Measurements from ENCODE around the gene ATG9B. TPM values are rescaled to one million over a fixed set of nuclear protein-coding genes. Genes with fewer than 3 reads are reported as not detected.

Gene ATG9B
- total and polyA plus RNA-seq, 2 of the 13 experiments (the other 11 are each of a cell fraction or from before 2014, with no cell fraction given): 0.24 TPM; not detected in 1

- CTCF ChIA-PET (ENCODE audit: low intra/inter-chr PET ratio, low total read pairs): interaction anchor here (1.1 to 1.8 kb wide), 3 partner anchors 23 to 88 kb away, joined by 3 to 13 read pairs (median 3); no protein-coding TSS in a partner anchor
- POLR2A ChIA-PET: no interaction called here
- 0 out of 2 replicates have a peak, but pooled peaks cover 5% of the 10 kb centered on the region for H4K20me1 ChIP-seq (ENCODE audit: insufficient read depth, low read length)
- BruUV-seq (replicated peaks): no TSS peak
- H3K79me2 ChIP-seq (ENCODE audit: insufficient read depth, low read length): no peaks in the 10 kb centered on the region
- no peaks in the 10 kb centered on the region for H3K9me3 ChIP-seq (ENCODE audit: low read length)
- no peak overlapping the region for H2AFZ ChIP-seq (ENCODE audit: low read length)
- intact Hi-C loops (cut with micrococcal nuclease; ENCODE audit: unreplicated experiment): loop anchor here (1.0 to 2.0 kb wide), 2 partner anchors 23 to 207 kb away; no protein-coding TSS in a partner anchor
- no peaks in the 10 kb centered on the region for H3K36me3 ChIP-seq (replicated peaks in 1 of 2; ENCODE audit: control insufficient read depth in 1 of 2, insufficient read depth in 2 of 2, low read length in 2 of 2)
- peaks cover 0 to 43% of the 10 kb centered on the region in 2 experiments; a peak in 4 of 5 replicates for H3K27me3 ChIP-seq (ENCODE audit: control insufficient read depth in 1 of 2, insufficient read depth in 2 of 2, low read length in 2 of 2)
- no peak overlapping the region for H3K27ac ChIP-seq (ENCODE audit: extremely low read length, insufficient read depth, low read length)
- FAIRE-seq: peak; percentile 61
- no peak overlapping the region for H3K4me3 ChIP-seq (replicated peaks in 1 of 3; ENCODE audit: insufficient read depth in 1 of 3, low read depth in 2 of 3, low read length in 3 of 3)
- WGBS (ENCODE audit: low lambda C conversion rate): 3% methylated on average over 7 of the region's 16 CpGs
- no peak for DNase-seq (ENCODE audit: low spot score)
- in situ Hi-C loops (cut with HindIII; ENCODE audit: extremely low pct_ligation_motif_present, low pct_unique_long_range_greater_than_20kb): loop anchor here (5.0 kb wide), 1 partner anchor 89 kb away; no protein-coding TSS in a partner anchor
- ATAC-seq: peak; percentile 85
- no peak overlapping the region for H3K4me2 ChIP-seq (ENCODE audit: low read depth, low read length)
- no peaks in the 10 kb centered on the region for H3K4me1 ChIP-seq (ENCODE audit: insufficient read depth, low read length)
- no peak overlapping the region for H3K9ac ChIP-seq (ENCODE audit: insufficient read depth, low read depth, low read length)
- TF ChIP-seq CTCF (CRISPR knock-in tag; IDR thresholded peaks at IDR 0.05): peak; percentile 79
- no peak for TF ChIP-seq PCBP1 (IDR thresholded peaks at IDR 0.05; ENCODE audit: borderline replicate concordance, low read depth, low read length)
- TF ChIP-seq REST (IDR thresholded peaks at IDR 0.05; ENCODE audit: borderline replicate concordance in 1 of 2, low read depth in 1 of 2, low read length in 2 of 2): peak; percentile 5 to 64; a peak in 2 of 4 replicates
- peak; percentile 31; the same call in 1 of the 2 replicates for TF ChIP-seq MYPOP (CRISPR knock-in tag; IDR thresholded peaks at IDR 0.05)
- TF ChIP-seq JDP2 (CRISPR knock-in tag; IDR thresholded peaks at IDR 0.05; ENCODE audit: borderline replicate concordance): no peak
- peak; percentile 35 for TF ChIP-seq RAD21 (CRISPR knock-in tag; IDR thresholded peaks at IDR 0.05)
- peak; percentile 65 for TF ChIP-seq ZNF331 (CRISPR knock-in tag; IDR thresholded peaks at IDR 0.05)
- peak; percentile 58 for TF ChIP-seq STAG1 (CRISPR knock-in tag; IDR thresholded peaks at IDR 0.05)
- TF ChIP-seq HNRNPL (IDR thresholded peaks at IDR 0.05; ENCODE audit: low read depth, low read length): peak; percentile 78
- no peak for TF ChIP-seq ZBTB20 (CRISPR knock-in tag; IDR thresholded peaks at IDR 0.05; ENCODE audit: borderline replicate concordance, low read depth)
- TF ChIP-seq XRCC5 (optimal IDR thresholded peaks at IDR 0.05; ENCODE audit: low read length): peak; percentile 75
- TF ChIP-seq MIER2 (CRISPR knock-in tag; IDR thresholded peaks at IDR 0.05): peak; percentile 88
- no peak for TF ChIP-seq CCAR2 (optimal IDR thresholded peaks at IDR 0.05; ENCODE audit: low read depth, low read length)
- TF ChIP-seq REXO4 (CRISPR knock-in tag; IDR thresholded peaks at IDR 0.05; ENCODE audit: borderline replicate concordance): no peak
Measured at GRCh38 chr7:150986099-150986512, 38.2 kb downstream of the ATG9B start.
